HCT116 (cell line): ENCODE data around the gene THOC1. TPM values are rescaled to one million over a fixed set of nuclear protein-coding genes. Genes with fewer than 3 reads are reported as not detected.

Source experiments
- ATAC-seq: fragments of 200-7000 bp; cut with Tn5 transposase; 2 replicates; pipeline ENCODE4 v1.9.1; 2020; ENCODE audit warnings: mild to moderate bottlenecking, moderate library complexity
- BruUV-seq: library from RNA; stranded (reverse); fragments of 400-500 nt; replicated peaks from 2 replicates; lab custom pipeline; 2021; lab: Mats Ljungman, UMichigan
- CTCF ChIA-PET: fragments of 300-600 bp; sonication (Branson Sonifier 250); formaldehyde crosslinking; loops from one replicate; lab custom pipeline; 2021; ENCODE audit warnings: antibody characterized with exemption; lab: Charles Lee
- POLR2A ChIA-PET: fragments of 300-600, 350-600 bp; sonication (Branson Sonifier 250); formaldehyde crosslinking; loops from one replicate; lab custom pipeline; 2021; ENCODE audit warnings: antibody characterized with exemption; lab: Charles Lee
- RAD21 ChIA-PET, 2 experiments: fragments of 300-600 bp; sonication (Branson Sonifier 250); formaldehyde crosslinking; loops; one replicate each; lab custom pipeline; 2023; ENCODE audit warnings: low total read pairs in 2 of 2; ENCODE audit not compliant: uncharacterized antibody in 2 of 2, unreplicated experiment in 2 of 2, low non-redundant PET in 1 of 2; lab: Charles Lee
- DNase-seq: peaks from one replicate; pipeline ENCODE4 v3.0.0-alpha.2; 2010; ENCODE audit warnings: low read depth, low spot score
- H2AFZ ChIP-seq: fragments of 200-600 bp; shearing (Covaris generic), sonication (generic); 2 replicates; pipeline ENCODE4 v1.6.1; 2017; ENCODE audit warnings: low read depth, mixed run types, mixed read lengths, antibody characterized with exemption, low read length; ENCODE audit not compliant: poor library complexity, severe bottlenecking
- H3K27ac ChIP-seq: 2 replicates; pipeline ENCODE4 v1.5.1; 2012; ENCODE audit warnings: low read depth, low read length
- H3K27me3 ChIP-seq: fragments of 200-600 bp; sonication (generic); 2 replicates; pipeline ENCODE4 v1.6.1; 2016; ENCODE audit warnings: mixed run types, low read length, mixed read lengths; ENCODE audit not compliant: insufficient read depth
- H3K36me3 ChIP-seq, 2 experiments: fragments of 200-500 bp in 1 of 2; fragments of 200-600 bp in 1 of 2; sonication (Bioruptor generic) in 1 of 2; sonication (generic) in 1 of 2; 2 replicates each; pipeline versions ENCODE4 v1.5.1 to v1.6.1; 2014 to 2016; ENCODE audit warnings: low read length in 2 of 2, inconsistent platforms in 1 of 2, mixed read lengths in 1 of 2, mixed run types in 1 of 2; ENCODE audit not compliant: insufficient read depth in 2 of 2, control insufficient read depth in 1 of 2
- H3K4me1 ChIP-seq, 2 experiments: fragments of 200-600 bp in 1 of 2; sonication (generic) in 1 of 2; 2 replicates each; pipeline versions ENCODE4 v1.5.1 to v1.6.1; 2012 to 2017; ENCODE audit warnings: low read length in 2 of 2, inconsistent platforms in 1 of 2, mild to moderate bottlenecking in 1 of 2, mixed read lengths in 1 of 2, mixed run types in 1 of 2, moderate library complexity in 1 of 2; ENCODE audit not compliant: insufficient read depth in 2 of 2, control insufficient read depth in 1 of 2
- H3K4me2 ChIP-seq: fragments of 200-600 bp; sonication (generic); 2 replicates; pipeline ENCODE4 v1.6.1; 2017; ENCODE audit warnings: mixed run types, low read length, mixed read lengths
- H3K4me3 ChIP-seq, 2 experiments: fragments of 200-600 bp in 1 of 2; sonication (generic) in 1 of 2; replicated peaks in 1 of 2; 2 replicates each; pipeline ENCODE4 v1.5.1; 2011 to 2016; ENCODE audit warnings: low read length in 2 of 2, control low read depth in 1 of 2, low read depth in 1 of 2, mild to moderate bottlenecking in 1 of 2, mixed read lengths in 1 of 2, mixed run types in 1 of 2
- H3K79me2 ChIP-seq: fragments of 200-600 bp; sonication (generic); 2 replicates; pipeline ENCODE4 v1.6.1; 2017; ENCODE audit warnings: mild to moderate bottlenecking, mixed run types, low read length, moderate library complexity, mixed read lengths; ENCODE audit not compliant: insufficient read depth
- H3K9ac ChIP-seq: fragments of 200-600 bp; sonication (generic); 2 replicates; pipeline ENCODE4 v1.6.1; 2016; ENCODE audit warnings: low read length, mixed read lengths
- H3K9me2 ChIP-seq: fragments of 200-600 bp; sonication (generic), shearing (Covaris generic); 2 replicates; pipeline ENCODE4 v1.6.1; 2017; ENCODE audit warnings: mixed run types, mild to moderate bottlenecking, moderate library complexity; ENCODE audit not compliant: insufficient read depth
- H3K9me3 ChIP-seq, 2 experiments: fragments of 200-500 bp in 1 of 2; fragments of 200-600 bp in 1 of 2; sonication (Bioruptor generic) in 1 of 2; sonication (generic) in 1 of 2; 2 replicates each; pipeline ENCODE4 v1.6.1; 2014 to 2017; ENCODE audit warnings: low read length in 2 of 2, mixed read lengths in 2 of 2, inconsistent platforms in 1 of 2, low read depth in 1 of 2, mild to moderate bottlenecking in 1 of 2, mixed run types in 1 of 2, moderate library complexity in 1 of 2; ENCODE audit not compliant: control insufficient read depth in 1 of 2, insufficient read depth in 1 of 2
- H4K20me1 ChIP-seq: fragments of 200-600 bp; sonication (generic), shearing (Covaris generic); 2 replicates; pipeline ENCODE4 v1.6.1; 2017; ENCODE audit warnings: mixed run types, mild to moderate bottlenecking, moderate library complexity; ENCODE audit not compliant: insufficient read depth
- CEBPB ChIP-seq: IDR thresholded peaks from 2 replicates; pipeline ENCODE4 v1.6.1; 2012; ENCODE audit warnings: low read depth
- EGR1 ChIP-seq: IDR thresholded peaks from 2 replicates; pipeline ENCODE4 v1.6.1; 2012; ENCODE audit warnings: low read depth
- ELF1 ChIP-seq: IDR thresholded peaks from 2 replicates; pipeline ENCODE4 v1.6.1; 2012; ENCODE audit warnings: low read depth, borderline replicate concordance
- EZH2 ChIP-seq: fragments of 200-600 bp; sonication (generic); IDR thresholded peaks from 2 replicates; pipeline ENCODE4 v1.6.1; 2017; ENCODE audit warnings: antibody characterized with exemption, mixed run types
- EZH2phosphoT487 ChIP-seq: fragments of 200-600 bp; IDR thresholded peaks from 2 replicates; pipeline ENCODE4 v1.6.1; 2018; ENCODE audit warnings: antibody characterized with exemption, borderline replicate concordance
- FOSL1 ChIP-seq: IDR thresholded peaks from 2 replicates; pipeline ENCODE4 v1.6.1; 2012; ENCODE audit warnings: low read depth
- JUND ChIP-seq: IDR thresholded peaks from 2 replicates; pipeline ENCODE4 v1.6.1; 2012
- POLR2A ChIP-seq: IDR thresholded peaks from 2 replicates; pipeline ENCODE4 v1.7.0; 2011; ENCODE audit warnings: borderline replicate concordance; ENCODE audit not compliant: insufficient read depth, insufficient read length; ENCODE audit errors: extremely low read depth
- REST ChIP-seq: IDR thresholded peaks from 2 replicates; pipeline ENCODE4 v1.6.1; 2012; ENCODE audit warnings: low read depth
- SRF ChIP-seq: IDR thresholded peaks from 2 replicates; pipeline ENCODE4 v1.6.1; 2012; ENCODE audit warnings: low read depth
- ZNF274 ChIP-seq: fragments of 200-500 bp; sonication (Bioruptor generic); IDR thresholded peaks from 2 replicates; pipeline ENCODE4 v1.6.1; 2014; ENCODE audit warnings: mild to moderate bottlenecking, low read depth, low read length, inconsistent platforms
- intact Hi-C: fragments of 100-400 bp; cut with micrococcal nuclease; formaldehyde crosslinking; loops from 2 replicates; pipeline ENCODE4 v1.10.0; 2022
- total RNA-seq: library from RNA; stranded (reverse); gene quantifications from one replicate; pipeline ENCODE4 v1.2.1, GENCODE V29; 2021; ENCODE audit not compliant: unreplicated experiment
- TF ChIP-seq, protein P1 (sequence below), 3 experiments: fragments of 200-600 bp in 1 of 3; sonication (generic) in 1 of 3; IDR thresholded peaks in 2 of 3; conservative IDR thresholded peaks in 1 of 3; 2 replicates each; pipeline ENCODE4 v1.5.1; 2012 to 2017; ENCODE audit warnings: low read depth in 2 of 3, low read length in 2 of 3, antibody characterized with exemption in 1 of 3, borderline replicate concordance in 1 of 3, control low read depth in 1 of 3, mild to moderate bottlenecking in 1 of 3, mixed read lengths in 1 of 3, mixed run types in 1 of 3, moderate library complexity in 1 of 3; ENCODE audit not compliant: insufficient read depth in 1 of 3

Gene THOC1
- total RNA-seq, 1 experiment from 2014 or later: 26.0 TPM

GRCh38 chr18:267688-268552 is at the start of gene THOC1 (continued):
- TF ChIP-seq REST (no peak), JUND (no peak), ZNF274 (no peak), CEBPB (no peak), EZH2 (no peak)

- CTCF ChIA-PET: no interaction called here
- no peak overlapping the region for H3K27ac ChIP-seq
- TF ChIP-seq SRF (no peak), ELF1 (no peak), EGR1 (no peak), EZH2phosphoT487 (no peak), POLR2A (no peak), JUND (no peak), FOSL1 (no peak), REST (no peak)
- TF ChIP-seq, protein P1, sequence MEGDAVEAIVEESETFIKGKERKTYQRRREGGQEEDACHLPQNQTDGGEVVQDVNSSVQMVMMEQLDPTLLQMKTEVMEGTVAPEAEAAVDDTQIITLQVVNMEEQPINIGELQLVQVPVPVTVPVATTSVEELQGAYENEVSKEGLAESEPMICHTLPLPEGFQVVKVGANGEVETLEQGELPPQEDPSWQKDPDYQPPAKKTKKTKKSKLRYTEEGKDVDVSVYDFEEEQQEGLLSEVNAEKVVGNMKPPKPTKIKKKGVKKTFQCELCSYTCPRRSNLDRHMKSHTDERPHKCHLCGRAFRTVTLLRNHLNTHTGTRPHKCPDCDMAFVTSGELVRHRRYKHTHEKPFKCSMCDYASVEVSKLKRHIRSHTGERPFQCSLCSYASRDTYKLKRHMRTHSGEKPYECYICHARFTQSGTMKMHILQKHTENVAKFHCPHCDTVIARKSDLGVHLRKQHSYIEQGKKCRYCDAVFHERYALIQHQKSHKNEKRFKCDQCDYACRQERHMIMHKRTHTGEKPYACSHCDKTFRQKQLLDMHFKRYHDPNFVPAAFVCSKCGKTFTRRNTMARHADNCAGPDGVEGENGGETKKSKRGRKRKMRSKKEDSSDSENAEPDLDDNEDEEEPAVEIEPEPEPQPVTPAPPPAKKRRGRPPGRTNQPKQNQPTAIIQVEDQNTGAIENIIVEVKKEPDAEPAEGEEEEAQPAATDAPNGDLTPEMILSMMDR (IDR thresholded peaks at IDR 0.05 in 2 of 3, conservative IDR thresholded peaks at IDR 0.05 in 1 of 3; ENCODE audit: borderline replicate concordance in 1 of 3, insufficient read depth in 1 of 3, low read depth in 2 of 3, low read length in 2 of 3): no peak
Measured at GRCh38 chr18:317618-318017, 49.8 kb upstream of the THOC1 start.

More at GRCh38 chr18:317618-318017, 49.8 kb upstream of the THOC1 start:
- BruUV-seq: no TSS peak
- Histone ChIP-seq H3K9ac (no peak overlapping the region), H4K20me1 (no peaks in the 10 kb centered on the region), H2AFZ (no peak overlapping the region), H3K79me2 (no peaks in the 10 kb centered on the region), H3K9me3 (no peaks in the 10 kb centered on the region), H3K4me1 (peaks cover 4 to 5% of the 10 kb centered on the region in 2 experiments; a peak in 3 of 4 replicates), H3K4me3 (no peak overlapping the region), H3K4me2 (no peak overlapping the region), H3K9me2 (no peaks in the 10 kb centered on the region), H3K27me3 (peaks cover 23% of the 10 kb centered on the region), H3K36me3 (no peaks in the 10 kb centered on the region)
- ChIA-PET POLR2A (no interaction called here), RAD21 (no interaction called here)
- intact Hi-C loops: no loop called here
- DNase-seq (no peak), ATAC-seq (no peak)
